HG02623 (cell line): Measurements from ENCODE around the gene GGT7.

Experiments used
- ATAC-seq: cut with Tn5 transposase; IDR thresholded peaks from one replicate; pipeline ENCODE4 v1.9.1; 2021; ENCODE audit warnings: moderate library complexity; ENCODE audit not compliant: unreplicated experiment

The GGT7 gene

DNA sequence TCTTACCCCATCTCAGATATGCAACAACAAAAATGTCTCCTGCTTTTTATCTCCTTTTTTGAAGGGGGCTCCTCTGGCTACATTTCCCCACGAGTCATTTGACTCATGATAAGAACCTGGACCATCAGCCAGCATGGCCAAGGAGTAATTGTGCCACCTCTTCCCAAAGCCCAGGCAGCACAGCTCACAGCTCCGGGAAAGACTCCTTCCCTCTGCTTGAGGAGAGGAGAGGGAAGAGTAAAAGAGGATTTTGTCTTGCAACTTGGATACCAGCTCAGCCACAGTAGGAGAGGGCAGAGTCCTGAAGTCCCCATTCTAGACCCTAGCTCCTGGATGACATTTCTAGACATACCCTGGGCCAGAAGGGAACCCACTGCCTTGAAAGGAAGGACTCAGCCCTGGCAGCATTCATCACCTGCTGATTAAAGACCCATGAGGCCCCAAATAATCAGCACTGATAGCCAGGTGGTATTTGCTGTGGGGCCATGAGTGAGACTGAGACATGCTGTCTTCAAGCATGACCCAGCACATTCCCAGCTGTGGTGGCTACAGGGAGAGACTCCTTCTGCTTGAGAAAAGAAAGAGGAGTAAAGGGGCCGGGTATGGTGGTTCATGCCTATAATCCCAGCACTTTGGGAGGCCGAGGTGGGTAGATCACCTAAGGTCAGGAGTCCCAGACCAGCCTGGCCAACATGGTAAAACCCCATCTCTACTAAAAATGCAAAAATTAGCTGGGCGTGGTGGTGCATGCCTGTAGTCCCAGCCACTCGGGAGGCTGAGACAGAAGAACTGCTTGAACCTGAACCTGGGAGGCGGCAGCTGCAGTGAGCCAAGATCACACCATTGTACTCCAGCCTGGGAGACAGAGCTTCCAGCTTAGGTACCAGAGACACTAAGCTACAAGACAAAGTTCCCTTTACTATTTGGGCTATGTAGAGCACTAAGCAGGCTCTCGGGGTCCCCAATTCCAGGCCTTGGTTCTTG is 75.4 kb downstream of the GGT7 start:
- ATAC-seq = no peak
